Measurements from ENCODE around the gene SRCIN1.

Gene SRCIN1

GRCh38 chr17:38598995-38599394 is 6.8 kb downstream of the SRCIN1 start:
- no peak for DNase-seq

GRCh38 chr17:38598536-38598935 is 7.2 kb downstream of the SRCIN1 start:
- peak; percentile 76 for DNase-seq

- no peak for DNase-seq
These were observed 8.4 kb downstream of the SRCIN1 start for GRCh38 chr17:38597375-38597774.

GRCh38 chr17:38596651-38597050 is 9.1 kb downstream of the SRCIN1 start:
- no peak for DNase-seq

- DNase-seq, result no peak
These were observed 9.9 kb downstream of the SRCIN1 start for GRCh38 chr17:38595892-38596291.

GRCh38 chr17:38594152-38594551 is 11.6 kb downstream of the SRCIN1 start:
- DNase-seq, result no peak

- no peak for DNase-seq
These were observed 13.3 kb downstream of the SRCIN1 start for GRCh38 chr17:38592487-38592886.

GRCh38 chr17:38591759-38592241 is 14.0 kb downstream of the SRCIN1 start:
- no peak for DNase-seq

GRCh38 chr17:38590988-38591758 is 14.6 kb downstream of the SRCIN1 start:
- no peak for DNase-seq

GRCh38 chr17:38589462-38590114 is 16.2 kb downstream of the SRCIN1 start:
- DNase-seq, result no peak

- no peak for DNase-seq
These were observed 17.0 kb downstream of the SRCIN1 start for GRCh38 chr17:38588788-38589174.

GRCh38 chr17:38587947-38588787 is 17.6 kb downstream of the SRCIN1 start:
- DNase-seq, result no peak

- no peak for DNase-seq
These were observed 18.5 kb downstream of the SRCIN1 start for GRCh38 chr17:38587203-38587602.

- DNase-seq, result no peak
These were observed 19.0 kb downstream of the SRCIN1 start for GRCh38 chr17:38586788-38587187.

GRCh38 chr17:38585918-38586529 is 19.7 kb downstream of the SRCIN1 start:
- no peak for DNase-seq

GRCh38 chr17:38585056-38585917 is 20.5 kb downstream of the SRCIN1 start:
- no peak for DNase-seq

GRCh38 chr17:38584350-38584925 is 21.3 kb downstream of the SRCIN1 start:
- peak; percentile 49 for DNase-seq

- no peak for DNase-seq
These were observed 21.9 kb downstream of the SRCIN1 start for GRCh38 chr17:38583828-38584349.

GRCh38 chr17:38583176-38583575 is 22.6 kb downstream of the SRCIN1 start:
- DNase-seq, result no peak

GRCh38 chr17:38582069-38582468 is 23.7 kb downstream of the SRCIN1 start:
- DNase-seq, result no peak

- DNase-seq, result peak; percentile 95
These were observed 25.8 kb downstream of the SRCIN1 start for GRCh38 chr17:38579934-38580333.

Data from NCI-H1105 treated with DMSO at 0.1 percent for 48 hours (cell line).